Measurements from ENCODE around the gene SND1. TPM values are rescaled to one million over a fixed set of nuclear protein-coding genes. Genes with fewer than 3 reads are reported as not detected.

The SND1 gene
- total and polyA plus RNA-seq, 2 donors from 2014 or later = 83.0 to 154 TPM

DNA sequence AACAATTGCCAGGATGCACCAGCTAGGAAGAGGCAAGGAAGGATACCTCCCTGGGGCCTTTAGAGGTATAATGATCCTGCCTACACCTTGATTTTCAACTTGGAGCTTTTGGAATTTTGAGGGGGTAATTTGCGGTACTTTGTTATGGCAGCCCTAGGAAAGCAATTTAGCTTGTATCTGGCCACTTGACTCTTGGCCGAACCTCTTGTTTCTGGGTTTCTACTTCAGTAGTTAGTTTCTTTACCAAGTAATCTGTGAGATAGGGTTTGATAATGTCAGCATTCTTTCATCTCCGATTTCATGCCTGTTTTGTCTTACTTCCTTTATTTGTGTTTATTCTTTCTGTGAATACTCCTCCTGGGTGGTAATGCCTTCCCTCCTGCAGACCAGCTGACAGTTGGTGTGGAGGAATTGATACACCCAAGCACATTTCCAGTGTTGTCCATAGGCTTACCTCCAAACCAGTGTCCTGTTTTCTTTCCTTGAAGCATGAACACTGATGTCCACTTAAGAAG, 163.7 kb downstream of the SND1 start:
- no peak for FAIRE-seq
- Histone ChIP-seq H3K27me3 (ENCODE audit: control insufficient read depth, insufficient read depth, low read length) (no peaks in the 10 kb centered on the region), H3K36me3 (ENCODE audit: control insufficient read depth in 2 of 3, insufficient read depth in 3 of 3, low read length in 3 of 3) (no peaks in the 10 kb centered on the region), H3K27ac (ENCODE audit: low read depth in 2 of 2, low read length in 2 of 2) (no peak overlapping the region), H3K9ac (ENCODE audit: low read length in 3 of 3) (no peak overlapping the region), H3K4me3 (ENCODE audit: low read length in 3 of 3) (no peak overlapping the region), H3K4me1 (ENCODE audit: control insufficient read depth in 2 of 3, insufficient read depth in 2 of 3, low read depth in 1 of 3, low read length in 3 of 3) (peaks cover 0 to 8% (median 6%) of the 10 kb centered on the region in 3 donors), H3K9me3 (ENCODE audit: control insufficient read depth in 2 of 3, insufficient read depth in 1 of 3, low read length in 3 of 3) (no peaks in the 10 kb centered on the region)
- TF ChIP-seq, protein P1, sequence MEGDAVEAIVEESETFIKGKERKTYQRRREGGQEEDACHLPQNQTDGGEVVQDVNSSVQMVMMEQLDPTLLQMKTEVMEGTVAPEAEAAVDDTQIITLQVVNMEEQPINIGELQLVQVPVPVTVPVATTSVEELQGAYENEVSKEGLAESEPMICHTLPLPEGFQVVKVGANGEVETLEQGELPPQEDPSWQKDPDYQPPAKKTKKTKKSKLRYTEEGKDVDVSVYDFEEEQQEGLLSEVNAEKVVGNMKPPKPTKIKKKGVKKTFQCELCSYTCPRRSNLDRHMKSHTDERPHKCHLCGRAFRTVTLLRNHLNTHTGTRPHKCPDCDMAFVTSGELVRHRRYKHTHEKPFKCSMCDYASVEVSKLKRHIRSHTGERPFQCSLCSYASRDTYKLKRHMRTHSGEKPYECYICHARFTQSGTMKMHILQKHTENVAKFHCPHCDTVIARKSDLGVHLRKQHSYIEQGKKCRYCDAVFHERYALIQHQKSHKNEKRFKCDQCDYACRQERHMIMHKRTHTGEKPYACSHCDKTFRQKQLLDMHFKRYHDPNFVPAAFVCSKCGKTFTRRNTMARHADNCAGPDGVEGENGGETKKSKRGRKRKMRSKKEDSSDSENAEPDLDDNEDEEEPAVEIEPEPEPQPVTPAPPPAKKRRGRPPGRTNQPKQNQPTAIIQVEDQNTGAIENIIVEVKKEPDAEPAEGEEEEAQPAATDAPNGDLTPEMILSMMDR (IDR thresholded peaks at IDR 0.05; ENCODE audit: borderline replicate concordance, extremely low read depth, insufficient read depth) = no peak
- DNase-seq = no peak
- intact Hi-C loops (cut with DNase I) = no loop called here

DNA sequence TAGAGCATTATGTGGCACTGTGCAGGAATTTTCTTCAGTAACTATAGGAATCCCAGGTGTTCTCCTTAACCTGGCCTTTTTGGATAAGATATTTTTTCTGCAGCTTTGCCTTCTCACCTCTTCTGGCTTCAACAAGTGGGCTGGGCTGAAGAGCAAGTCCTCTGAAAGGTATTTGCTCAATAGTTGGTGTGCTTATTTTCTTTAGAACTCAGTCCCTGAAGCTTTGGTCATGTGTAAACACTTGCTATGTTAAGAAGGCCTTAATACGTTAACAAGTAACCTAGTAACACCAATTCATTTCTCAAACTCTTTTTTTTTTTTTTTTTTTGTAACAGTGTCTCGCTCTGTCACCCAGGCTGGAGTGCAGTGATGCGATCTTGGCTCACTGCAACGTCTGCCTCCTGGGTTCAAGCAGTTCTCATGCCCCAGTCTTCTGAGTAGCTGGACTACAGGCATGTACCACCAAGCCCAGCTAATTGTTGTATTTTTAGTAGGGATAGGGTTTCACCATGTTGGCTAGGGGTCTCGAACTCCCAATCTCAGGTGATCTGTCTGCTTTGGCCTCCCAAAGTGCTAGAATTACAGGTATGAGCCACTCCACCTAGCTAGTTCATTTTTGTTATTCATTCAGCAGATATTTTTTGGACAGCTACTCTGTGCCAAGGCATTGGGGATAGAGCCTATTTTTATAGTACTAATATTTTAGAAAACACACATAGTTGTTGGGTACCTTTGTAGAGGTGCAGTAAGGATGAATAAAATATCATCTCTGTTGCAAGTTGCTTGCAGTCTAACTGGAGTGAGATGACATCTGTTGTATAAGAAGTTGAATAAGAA, 164.6 kb downstream of the SND1 start:
- H3K36me3 ChIP-seq (ENCODE audit: control insufficient read depth in 2 of 3, insufficient read depth in 3 of 3, low read length in 3 of 3) = no peaks in the 10 kb centered on the region
- H3K27me3 ChIP-seq (ENCODE audit: control insufficient read depth, insufficient read depth, low read length) = no peaks in the 10 kb centered on the region
- H3K9me3 ChIP-seq (ENCODE audit: control insufficient read depth in 2 of 3, insufficient read depth in 1 of 3, low read length in 3 of 3) = no peaks in the 10 kb centered on the region
- DNase-seq (peak in 3 of 5 donors; percentile 14 to 51 (median 28)), FAIRE-seq (peak; percentile 72)
- no peak overlapping the region for H3K4me3 ChIP-seq (ENCODE audit: low read length in 3 of 3)
- H3K4me1 ChIP-seq (ENCODE audit: control insufficient read depth in 2 of 3, insufficient read depth in 2 of 3, low read depth in 1 of 3, low read length in 3 of 3) = peaks cover 0 to 8% (median 6%) of the 10 kb centered on the region in 3 donors
- no peak overlapping the region for H3K9ac ChIP-seq (ENCODE audit: low read length in 3 of 3)
- TF ChIP-seq, protein P1 (IDR thresholded peaks at IDR 0.05; ENCODE audit: borderline replicate concordance, extremely low read depth, insufficient read depth) = no peak
- H3K27ac ChIP-seq (ENCODE audit: low read depth in 2 of 2, low read length in 2 of 2) = no peak overlapping the region
- intact Hi-C loops (cut with DNase I) = no loop called here

GRCh38 chr7:127817466-127817865, 165.5 kb downstream of the SND1 start:
- no peak overlapping the region for H3K27ac ChIP-seq (ENCODE audit: low read depth in 2 of 2, low read length in 2 of 2)
- H3K9ac ChIP-seq (ENCODE audit: low read length in 3 of 3) = no peak overlapping the region
- TF ChIP-seq, protein P1 (IDR thresholded peaks at IDR 0.05; ENCODE audit: borderline replicate concordance, extremely low read depth, insufficient read depth) = no peak
- no peak overlapping the region for H3K4me3 ChIP-seq (ENCODE audit: low read length in 3 of 3)
- no peaks in the 10 kb centered on the region for H3K9me3 ChIP-seq (ENCODE audit: control insufficient read depth in 2 of 3, insufficient read depth in 1 of 3, low read length in 3 of 3)
- intact Hi-C loops (cut with DNase I) = no loop called here
- FAIRE-seq (no peak), DNase-seq (no peak)
- no peaks in the 10 kb centered on the region for H3K27me3 ChIP-seq (ENCODE audit: control insufficient read depth, insufficient read depth, low read length)
- no peaks in the 10 kb centered on the region for H3K36me3 ChIP-seq (ENCODE audit: control insufficient read depth in 2 of 3, insufficient read depth in 3 of 3, low read length in 3 of 3)
- H3K4me1 ChIP-seq (ENCODE audit: control insufficient read depth in 2 of 3, insufficient read depth in 2 of 3, low read depth in 1 of 3, low read length in 3 of 3) = peaks cover 0 to 8% (median 6%) of the 10 kb centered on the region in 3 donors

Measured in kidney (tissue), 14 donors.